GM21619 (cell line): ENCODE data around the gene DOK4.

Experiments
- ATAC-seq: cut with Tn5 transposase; IDR thresholded peaks from one replicate; pipeline ENCODE4 v1.9.1; 2021; ENCODE audit not compliant: unreplicated experiment

Gene DOK4

GRCh38 chr16:57478396-57479204 is 7.7 kb downstream of the DOK4 start:
- no peak for ATAC-seq

- no peak for ATAC-seq
These were observed 8.6 kb downstream of the DOK4 start for GRCh38 chr16:57477531-57478202.

DNA sequence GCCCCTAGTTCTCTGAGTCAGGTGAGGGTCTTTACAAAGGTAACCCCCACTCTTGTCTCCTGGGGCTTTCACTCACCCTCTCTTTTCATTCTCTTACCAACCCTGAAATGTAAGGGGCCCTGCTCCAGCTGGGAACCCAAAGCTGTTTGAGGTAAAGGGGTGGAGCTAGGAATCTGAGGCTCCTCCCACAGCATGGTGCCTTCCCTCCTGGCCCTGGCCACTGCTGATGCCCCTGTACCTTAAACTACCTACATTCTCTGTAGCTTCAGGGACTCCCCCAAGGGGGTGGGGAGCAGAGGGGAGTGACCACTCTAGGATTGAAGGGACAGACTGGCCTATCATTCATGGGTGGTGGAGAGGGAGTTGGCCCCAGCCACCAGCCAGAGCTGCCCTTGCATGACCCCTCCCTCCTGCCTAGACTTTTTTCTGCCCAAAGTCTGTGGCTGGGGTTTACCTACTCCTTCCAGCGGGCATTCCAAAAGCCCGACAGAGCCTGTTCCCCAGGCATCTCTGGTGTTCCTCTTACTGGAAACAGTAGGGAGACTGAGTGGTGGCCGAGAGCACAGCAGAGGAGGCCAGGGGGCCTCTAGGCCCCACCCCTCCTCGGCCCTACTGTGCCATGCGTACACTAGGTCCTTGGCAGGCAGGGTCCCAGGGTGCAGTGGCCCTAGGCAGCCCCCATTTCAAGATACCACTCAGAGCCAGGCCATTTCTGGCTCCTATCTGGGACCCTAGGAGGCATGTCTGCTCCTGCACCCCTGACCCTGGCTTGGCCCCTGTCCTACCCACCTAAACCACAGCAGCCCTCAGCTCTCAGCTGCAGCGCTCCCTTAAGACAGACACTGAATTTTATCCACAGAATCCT is 9.5 kb downstream of the DOK4 start:
- no peak for ATAC-seq

- ATAC-seq: peak; percentile 98
These were observed 10.5 kb downstream of the DOK4 start for GRCh38 chr16:57475711-57476339.

DNA sequence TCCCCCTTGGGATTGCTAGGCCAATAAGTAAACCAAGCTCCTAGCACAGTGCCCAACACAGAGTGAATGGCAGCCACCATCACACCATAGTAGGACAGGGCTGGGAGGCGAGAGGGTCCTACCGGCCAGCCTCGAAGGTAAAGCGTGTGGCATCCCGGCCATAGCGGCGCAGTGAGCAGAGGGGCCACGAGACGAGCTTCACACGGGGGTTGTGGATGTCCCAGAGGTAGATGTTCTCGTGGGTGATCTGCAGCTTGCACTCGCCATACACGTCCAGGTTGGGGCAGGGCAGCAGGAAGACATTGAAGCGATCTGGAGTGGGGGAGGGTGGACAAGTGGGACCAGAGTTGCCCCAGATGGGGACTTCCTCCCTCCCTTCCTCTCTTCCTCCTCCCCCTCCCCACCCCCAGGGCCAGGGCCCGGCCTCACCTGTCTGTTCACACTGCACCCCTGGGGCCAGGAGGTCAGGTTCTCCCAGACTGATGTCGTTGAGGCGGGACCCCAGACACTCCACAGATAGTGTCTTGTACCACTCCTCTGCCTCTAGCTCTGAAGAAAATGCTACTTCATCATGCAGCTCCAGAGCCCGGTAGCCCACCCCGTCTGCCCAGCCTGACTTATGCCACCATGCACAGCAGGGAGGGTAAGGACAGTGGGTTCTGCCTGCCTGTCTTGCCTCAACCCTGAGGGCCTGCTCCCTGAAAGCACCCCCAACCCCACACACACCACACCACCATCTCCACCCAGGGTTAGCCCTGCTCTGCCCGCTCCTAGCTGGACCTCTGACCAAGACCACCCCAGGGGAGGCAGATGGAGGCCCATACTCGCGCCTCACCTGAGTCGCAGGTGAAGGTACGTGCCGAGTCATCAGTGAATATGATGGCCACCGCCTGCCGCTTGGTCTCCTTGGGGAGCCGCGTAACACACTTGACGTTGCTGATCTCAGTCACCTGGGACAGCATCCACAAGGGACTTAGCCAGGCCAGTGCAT is 11.3 kb downstream of the DOK4 start:
- no peak for ATAC-seq

- ATAC-seq: no peak
These were observed 12.4 kb downstream of the DOK4 start for GRCh38 chr16:57473906-57474305.

GRCh38 chr16:57473176-57473840 is 13.0 kb downstream of the DOK4 start:
- ATAC-seq: no peak

- ATAC-seq: no peak
These were observed 13.6 kb downstream of the DOK4 start for GRCh38 chr16:57472665-57473060.

DNA sequence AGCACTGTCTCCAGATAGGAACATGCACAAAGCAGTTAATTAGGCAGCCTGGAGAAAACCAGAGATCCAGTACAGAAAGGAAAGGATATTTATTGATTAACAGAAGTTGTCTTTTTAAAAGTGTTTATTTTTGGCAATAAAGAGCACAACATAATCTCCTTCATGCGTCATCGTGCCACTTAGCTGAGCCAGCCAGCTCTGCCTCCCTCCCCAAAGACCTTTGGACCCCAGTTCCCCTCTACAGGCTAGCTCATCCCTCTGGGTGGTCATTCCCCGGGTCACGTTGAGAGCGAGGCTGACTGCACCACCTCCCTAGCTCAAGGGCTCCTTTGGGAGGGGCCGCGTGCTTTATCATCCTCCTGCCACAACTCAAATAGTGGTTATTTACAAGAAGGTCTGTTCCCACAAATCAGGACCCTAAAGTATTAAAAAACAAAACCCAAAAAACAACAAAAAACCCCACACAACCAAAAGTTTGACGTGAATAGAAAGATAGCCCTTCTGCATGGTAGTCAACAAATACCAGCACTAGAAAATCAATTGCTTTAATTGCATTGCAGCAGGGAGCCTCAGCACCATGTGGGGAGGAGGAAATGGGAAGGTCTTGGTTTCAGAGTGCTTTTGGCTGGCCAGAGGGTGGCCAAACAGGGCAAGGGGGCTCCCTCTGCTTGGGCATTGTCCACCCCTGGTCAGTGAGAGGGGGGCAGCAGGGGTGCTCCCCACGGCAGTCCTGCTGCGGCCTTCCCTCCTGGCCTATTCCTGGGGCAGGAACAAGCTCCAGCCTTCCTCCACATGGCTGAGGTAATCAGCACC is 14.2 kb downstream of the DOK4 start:
- ATAC-seq: no peak

GRCh38 chr16:57471209-57471608 is 15.1 kb downstream of the DOK4 start:
- ATAC-seq: no peak

GRCh38 chr16:57470711-57471110 is 15.6 kb downstream of the DOK4 start:
- no peak for ATAC-seq

GRCh38 chr16:57469917-57470470 is 16.3 kb downstream of the DOK4 start:
- ATAC-seq: no peak

DNA sequence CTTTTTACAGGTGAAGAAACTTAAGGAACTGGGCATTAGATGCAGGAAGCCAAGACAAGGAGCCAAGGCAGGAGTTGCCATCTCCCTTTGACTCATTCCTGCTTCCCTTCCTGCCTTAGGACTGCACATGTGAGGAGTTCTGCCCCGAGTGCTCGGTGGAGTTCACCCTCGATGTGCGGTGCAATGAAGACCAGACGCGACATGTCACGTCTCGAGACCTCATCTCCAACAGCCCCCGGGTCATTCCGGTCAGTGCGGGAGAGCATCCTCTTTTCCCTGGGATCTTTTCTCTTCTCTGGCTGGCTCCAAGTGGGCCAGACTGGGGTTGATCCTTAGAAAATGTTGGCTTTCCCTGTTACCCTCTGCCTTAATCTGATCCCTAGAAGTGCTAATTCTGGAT is 17.2 kb downstream of the DOK4 start:
- no peak for ATAC-seq

- no peak for ATAC-seq
These were observed 17.9 kb downstream of the DOK4 start for GRCh38 chr16:57468346-57468745.

DNA sequence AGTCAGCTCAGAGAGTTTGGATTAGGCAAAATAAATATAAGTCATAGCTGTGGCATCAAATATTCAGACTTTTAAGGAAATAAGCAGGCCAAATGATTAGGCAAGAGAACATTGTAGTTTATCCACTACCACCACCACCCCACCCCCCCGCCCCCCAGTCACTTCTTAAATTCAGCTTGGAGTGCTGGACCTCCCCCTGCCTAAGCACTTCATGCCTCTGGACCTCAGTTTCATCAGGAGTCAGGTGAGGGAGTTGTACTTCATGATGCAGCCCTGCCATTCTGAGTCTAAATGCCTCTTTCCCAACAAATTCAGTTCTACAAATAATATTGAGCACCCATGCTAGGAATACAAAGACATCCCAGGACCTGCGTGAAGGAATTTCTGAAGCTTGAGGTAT is 21.8 kb downstream of the DOK4 start:
- no peak for ATAC-seq

GRCh38 chr16:57462978-57463362 is 23.3 kb downstream of the DOK4 start:
- ATAC-seq: no peak

- ATAC-seq: peak; percentile 83
These were observed 23.9 kb downstream of the DOK4 start, which contains the start of gene POLR2C for GRCh38 chr16:57462209-57462977. Gene POLR2C (plus strand): TSS chr16:57462679. CDS start chr16:57462725, 46 bp downstream.
